Hindlimb muscle (tissue), 1 donor: ENCODE measurements around the gene PACS1. TPM values are rescaled to one million over a fixed set of nuclear protein-coding genes. Genes with fewer than 3 reads are reported as not detected.

Experiments
- DNase-seq: peaks from one replicate; pipeline ENCODE4 v3.0.0-alpha.2; 2013
- polyA plus RNA-seq: library from polyadenylated mRNA; unstranded; fragments of 120-200 nt; gene quantifications from one replicate; pipeline ENCODE4 v1.2.1, GENCODE V29; 2013; ENCODE audit not compliant: insufficient read length

PACS1 gene
- polyA plus RNA-seq, 1 donor, result 37.1 TPM

GRCh38 chr11:66143996-66144678 is 74.1 kb downstream of the PACS1 start:
- DNase-seq, result no peak

- DNase-seq, result no peak
Measured at GRCh38 chr11:66146074-66146473, 76.0 kb downstream of the PACS1 start.

GRCh38 chr11:66146940-66147339 is 76.9 kb downstream of the PACS1 start:
- no peak for DNase-seq

GRCh38 chr11:66150140-66150539 is 80.1 kb downstream of the PACS1 start:
- DNase-seq, result no peak

GRCh38 chr11:66150725-66151124 is 80.7 kb downstream of the PACS1 start:
- no peak for DNase-seq

- DNase-seq, result peak; percentile 33
Measured at GRCh38 chr11:66151273-66151672, 81.2 kb downstream of the PACS1 start.

GRCh38 chr11:66154109-66154508 is 84.0 kb downstream of the PACS1 start:
- DNase-seq, result no peak

GRCh38 chr11:66155387-66156073 is 85.5 kb downstream of the PACS1 start:
- no peak for DNase-seq

GRCh38 chr11:66157182-66157864 is 87.3 kb downstream of the PACS1 start:
- no peak for DNase-seq

GRCh38 chr11:66158156-66158555 is 88.1 kb downstream of the PACS1 start:
- no peak for DNase-seq

- no peak for DNase-seq
Measured at GRCh38 chr11:66159324-66159984, 89.4 kb downstream of the PACS1 start.

- no peak for DNase-seq
Measured at GRCh38 chr11:66160709-66161108, 90.6 kb downstream of the PACS1 start.

GRCh38 chr11:66168289-66168688 is 98.2 kb downstream of the PACS1 start:
- DNase-seq, result no peak

- DNase-seq, result no peak
Measured at GRCh38 chr11:66172146-66172545, 102.1 kb downstream of the PACS1 start.

- DNase-seq, result no peak
Measured at GRCh38 chr11:66176650-66177049, 106.6 kb downstream of the PACS1 start.

GRCh38 chr11:66178183-66178582 is 108.1 kb downstream of the PACS1 start:
- no peak for DNase-seq

- DNase-seq, result no peak
Measured at GRCh38 chr11:66178871-66179270, 108.8 kb downstream of the PACS1 start.

GRCh38 chr11:66181632-66182315 is 111.7 kb downstream of the PACS1 start:
- no peak for DNase-seq

- no peak for DNase-seq
Measured at GRCh38 chr11:66183494-66184048, 113.5 kb downstream of the PACS1 start.

GRCh38 chr11:66184728-66185127 is 114.7 kb downstream of the PACS1 start:
- DNase-seq, result no peak

- DNase-seq, result no peak
Measured at GRCh38 chr11:66186470-66186869, 116.4 kb downstream of the PACS1 start.

- no peak for DNase-seq
Measured at GRCh38 chr11:66187453-66187852, 117.4 kb downstream of the PACS1 start.
